GM21619 (cell line): ENCODE data around the gene NR5A1.

Experiments
- ATAC-seq: cut with Tn5 transposase; IDR thresholded peaks from one replicate; pipeline ENCODE4 v1.9.1; 2021; ENCODE audit not compliant: unreplicated experiment

The NR5A1 gene

DNA sequence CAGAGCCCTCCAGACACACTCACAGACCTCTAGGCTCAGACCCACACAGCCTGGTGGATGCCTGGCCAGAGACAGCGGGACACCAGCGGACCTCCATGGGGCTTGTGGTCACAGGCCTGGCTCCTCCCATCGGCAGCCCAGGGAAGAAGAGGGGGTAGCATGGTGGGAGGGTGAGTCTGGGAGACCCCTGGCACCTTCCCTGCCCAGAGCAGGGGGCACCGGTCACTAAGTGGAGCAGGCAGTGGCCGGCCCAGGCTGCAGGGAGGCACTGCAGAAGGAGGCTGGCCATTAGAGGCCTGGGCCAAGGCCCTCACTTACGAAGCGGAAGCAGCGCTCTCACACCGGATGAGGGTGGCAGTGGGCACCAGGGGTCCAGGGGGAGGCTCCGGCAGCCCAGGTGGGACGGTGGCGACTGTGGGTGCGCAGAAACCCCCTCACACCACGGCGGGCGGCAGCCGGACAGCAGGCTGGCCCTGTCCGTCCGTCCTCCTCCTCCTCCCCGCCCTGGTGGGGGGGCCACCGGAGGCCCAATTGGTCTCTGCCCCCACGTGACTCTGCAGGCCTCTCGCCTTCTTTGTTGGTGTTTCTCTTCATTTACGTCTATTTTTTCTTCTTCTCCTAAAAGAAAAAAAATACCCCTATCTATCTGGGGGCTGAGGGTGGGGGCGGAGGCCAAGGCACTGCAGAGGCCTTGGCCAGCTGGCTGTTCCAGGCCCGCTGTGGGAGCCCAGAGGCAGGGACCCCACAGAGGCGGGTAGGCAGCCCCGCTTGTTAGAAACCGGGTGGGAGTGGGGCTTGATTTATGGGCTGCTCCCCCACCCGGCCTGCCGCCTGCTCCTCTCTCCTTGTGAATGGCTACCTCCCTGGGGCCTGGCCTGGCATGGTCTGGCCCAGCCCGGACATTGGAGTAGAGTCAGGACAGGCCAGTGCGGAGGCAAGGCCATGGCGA lies at the start of gene NR5A1:
Gene NR5A1 (minus strand): TSS at position 469 of the 949 bp plus-strand sequence. CDS start 4,004 bp downstream, outside the sequence.
- ATAC-seq = no peak

DNA sequence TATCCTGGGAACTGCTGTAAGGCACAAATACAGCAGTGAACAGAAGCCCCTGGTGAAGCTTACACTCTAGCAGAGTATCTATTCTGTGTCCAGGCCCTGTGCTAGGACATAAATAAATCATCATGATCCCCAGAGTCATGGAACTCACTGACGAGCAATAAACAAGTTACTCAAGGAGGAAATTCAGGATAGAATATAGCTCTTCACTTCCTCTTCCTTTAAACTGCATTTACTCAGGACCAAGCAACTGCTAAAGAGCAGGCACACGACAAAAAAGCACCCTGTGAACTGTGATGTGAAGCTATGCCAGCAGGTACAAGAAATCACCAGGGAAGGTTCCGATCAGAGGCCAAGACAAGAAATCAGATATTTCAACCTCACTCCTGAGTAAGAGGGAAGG lies 47.8 kb upstream of the NR5A1 start:
- ATAC-seq = no peak

DNA sequence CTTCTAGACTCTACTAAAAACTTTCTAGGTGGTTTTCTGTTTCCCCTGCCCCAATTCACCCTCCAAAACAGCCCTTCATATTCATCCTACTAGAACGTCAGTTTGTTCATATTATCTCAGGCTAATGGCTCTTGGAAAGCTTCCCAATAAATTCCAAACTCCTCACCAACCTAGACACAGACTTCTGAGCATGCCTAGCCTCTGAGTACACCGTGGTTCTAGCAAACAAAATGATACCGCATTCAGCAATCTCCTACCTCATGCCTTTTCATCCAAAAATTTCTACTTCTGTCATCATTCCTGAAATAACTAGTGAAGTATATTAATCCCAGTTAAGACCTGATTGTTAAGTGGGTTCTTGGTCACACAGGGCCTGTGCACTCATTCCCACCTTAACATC lies 46.5 kb upstream of the NR5A1 start:
- ATAC-seq = no peak

DNA sequence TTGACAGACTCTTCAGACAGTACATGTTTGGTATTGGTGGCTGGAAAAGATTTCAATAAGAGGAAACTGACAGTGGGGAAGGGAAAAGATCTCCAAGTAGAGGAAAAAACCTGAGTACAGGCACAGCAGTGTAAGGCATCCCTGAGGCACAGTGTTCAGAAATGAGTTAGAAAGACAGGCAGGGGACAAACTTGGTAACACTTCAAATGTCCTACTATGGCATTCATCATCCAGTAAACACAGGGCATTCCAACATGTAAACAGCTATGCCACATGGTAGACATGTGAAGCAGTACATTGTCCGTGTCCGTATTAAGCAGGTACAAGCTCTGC lies 45.0 kb upstream of the NR5A1 start:
- no peak for ATAC-seq

DNA sequence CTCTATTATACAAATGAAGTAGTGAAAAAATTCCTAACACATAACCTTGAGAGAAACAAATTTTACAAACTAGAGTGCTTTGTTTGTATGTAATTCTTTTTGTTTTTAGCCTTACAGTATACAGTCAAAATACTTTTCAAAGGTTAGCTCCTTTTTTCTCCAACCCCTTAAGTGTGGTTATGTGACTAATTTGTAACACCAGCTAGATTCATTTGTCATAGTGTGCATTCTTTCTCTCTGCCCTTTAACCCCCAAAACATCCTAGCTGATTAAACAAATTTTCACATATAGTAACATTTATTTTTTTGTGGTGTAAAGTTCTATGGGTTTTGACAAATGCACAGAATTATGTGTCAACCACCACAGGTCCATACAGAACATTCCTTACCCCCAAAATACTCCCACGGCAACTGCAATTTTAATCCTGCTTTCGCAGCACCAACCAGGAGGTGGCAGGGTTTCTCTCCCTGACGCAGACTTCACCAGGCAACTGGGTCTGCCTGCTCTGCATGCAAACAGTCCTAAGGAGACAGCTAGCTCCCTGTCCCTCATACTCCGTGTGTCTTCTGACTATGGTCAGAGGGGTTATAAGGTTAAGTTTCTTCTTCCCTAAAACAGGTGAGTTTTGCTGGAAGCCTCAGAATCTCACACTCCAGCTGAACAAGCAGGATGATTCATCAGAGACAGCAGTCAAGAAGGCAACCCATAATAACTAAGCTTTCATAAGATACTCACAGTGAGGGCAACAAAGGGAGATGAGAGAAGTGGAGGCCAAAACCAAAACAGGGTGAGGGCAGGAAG lies 44.5 kb upstream of the NR5A1 start:
- ATAC-seq = no peak

DNA sequence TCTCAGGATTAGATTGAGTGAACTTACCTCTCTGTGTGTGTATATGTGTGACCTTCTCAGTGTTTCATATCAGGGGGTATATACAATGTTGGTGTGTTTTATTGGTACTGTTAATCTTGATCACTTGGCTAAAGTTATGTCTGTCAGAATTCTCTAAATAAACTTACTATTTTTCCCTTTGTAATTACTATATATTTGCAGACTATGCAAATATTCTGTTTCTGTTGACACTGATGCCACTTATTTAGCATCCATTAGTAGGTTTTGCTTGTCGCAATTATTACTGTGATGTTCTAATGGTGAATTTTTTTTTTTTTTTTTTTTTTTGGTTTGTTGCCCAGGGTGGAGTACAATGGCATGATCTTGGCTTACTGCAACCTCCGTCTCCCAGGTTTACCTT lies 42.9 kb upstream of the NR5A1 start:
- no peak for ATAC-seq

DNA sequence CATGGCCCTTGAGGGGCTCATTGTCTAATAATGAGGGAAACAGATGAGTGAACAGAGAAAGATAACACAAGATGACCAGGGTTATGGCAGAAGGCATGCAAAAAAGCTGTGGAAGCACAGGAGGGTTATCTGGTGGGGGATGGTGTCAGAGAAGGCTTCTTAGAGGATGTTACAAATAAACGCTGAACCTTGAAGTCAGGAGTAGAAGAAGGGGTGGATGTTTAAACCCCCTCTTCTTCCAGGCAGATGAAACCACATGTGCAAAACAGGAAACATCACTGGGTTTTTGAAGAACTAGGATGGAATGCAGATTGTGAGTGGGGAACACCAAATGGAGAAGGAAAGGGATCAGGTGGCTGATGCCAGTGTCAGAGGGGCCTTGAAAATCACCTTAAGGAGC lies 41.8 kb upstream of the NR5A1 start:
- no peak for ATAC-seq

DNA sequence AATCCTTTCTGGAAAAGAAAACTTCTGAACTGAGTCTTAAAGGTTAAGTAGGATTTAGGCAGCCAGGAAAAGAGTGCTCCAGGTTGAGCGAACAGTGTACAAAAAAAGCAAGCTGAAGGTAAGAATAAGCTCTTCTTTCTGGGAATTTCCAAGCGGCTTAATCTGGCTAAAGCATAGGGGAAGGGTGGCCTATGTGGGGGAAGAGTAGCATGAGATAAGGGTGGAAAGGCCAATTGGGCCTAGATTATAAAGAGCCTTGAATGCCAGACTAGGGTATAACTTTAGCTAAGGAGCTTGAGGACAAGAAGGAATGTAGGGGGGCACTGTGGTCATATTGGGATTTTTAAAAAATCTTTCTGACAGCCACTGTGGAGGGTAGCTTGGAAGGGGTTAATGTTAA lies 37.3 kb upstream of the NR5A1 start:
- ATAC-seq = no peak

DNA sequence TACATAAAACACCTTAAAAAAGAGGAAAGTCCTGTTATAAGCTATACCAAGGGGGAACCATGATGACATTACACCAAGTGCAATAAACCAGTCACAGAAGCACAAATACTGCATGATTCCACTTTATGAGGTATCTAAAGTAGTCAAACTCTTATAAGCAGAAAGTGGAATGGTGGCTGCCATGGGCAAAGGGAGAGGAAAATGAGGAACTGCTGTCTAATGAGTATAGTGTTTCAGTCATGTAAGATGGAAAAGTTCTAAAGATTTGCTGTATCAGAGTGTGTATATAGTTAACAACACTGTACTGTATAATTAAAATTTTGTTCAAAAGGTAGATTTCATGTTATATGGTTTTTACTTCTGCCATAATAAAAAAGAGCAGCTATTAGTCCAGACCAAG lies 34.6 kb upstream of the NR5A1 start:
- ATAC-seq = no peak

DNA sequence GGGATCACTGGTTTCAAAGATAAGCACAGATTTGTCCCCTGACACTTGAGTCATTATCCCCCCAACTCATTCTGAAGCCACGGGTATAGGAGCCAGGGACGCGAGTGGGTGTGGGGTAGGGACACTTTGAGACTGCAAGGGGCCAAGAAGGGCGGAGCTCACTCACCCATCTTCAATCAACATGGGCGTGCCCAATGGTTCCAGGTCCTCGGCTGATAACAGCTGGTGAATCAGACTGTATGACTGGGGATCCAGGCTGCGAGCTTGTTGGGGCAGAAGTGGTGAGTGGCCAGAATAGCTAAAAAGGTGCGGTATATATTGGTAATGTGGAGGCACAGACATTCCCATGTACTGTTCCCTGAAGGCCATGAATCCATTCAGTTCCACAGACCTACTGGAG lies 30.7 kb upstream of the NR5A1 start:
- ATAC-seq = no peak

DNA sequence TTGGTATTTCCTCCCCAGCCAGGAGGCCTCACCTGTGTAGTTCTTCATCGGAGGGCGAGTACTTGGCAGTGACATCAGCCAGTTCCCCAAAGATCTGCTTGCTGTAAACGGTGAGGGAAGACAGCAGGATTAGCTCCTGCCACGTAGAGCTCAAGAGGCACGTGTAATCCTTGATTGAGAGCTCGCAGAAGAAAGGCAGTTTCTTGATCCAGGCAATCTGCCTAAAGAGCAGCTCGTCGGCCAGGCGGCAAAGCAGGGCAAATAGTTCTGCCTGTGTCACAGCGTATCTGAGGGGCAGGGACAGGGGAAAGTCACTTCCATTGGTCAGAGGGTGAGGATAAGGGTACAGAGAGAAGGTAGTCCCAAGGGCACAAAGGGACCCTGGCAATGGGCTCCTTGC lies 28.6 kb upstream of the NR5A1 start:
- no peak for ATAC-seq

DNA sequence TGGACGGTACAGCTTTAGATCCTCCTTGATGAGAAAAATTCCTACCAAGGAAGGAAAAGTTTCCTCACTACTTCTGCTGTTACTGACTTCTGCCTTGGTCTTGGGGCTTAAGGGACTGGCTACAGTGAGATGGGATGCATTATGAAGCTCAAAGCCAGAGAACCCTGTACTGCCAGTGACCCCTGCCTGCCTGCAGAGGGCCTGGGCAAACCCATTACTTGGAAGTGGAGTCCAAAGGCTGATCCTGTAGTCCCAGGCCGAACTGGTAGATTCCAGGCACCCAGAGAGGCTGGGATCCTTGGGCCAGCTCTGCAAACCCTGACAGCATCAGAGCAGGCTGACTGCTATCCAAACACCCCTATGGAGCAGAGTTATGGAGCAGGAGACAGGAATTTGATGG lies 25.7 kb upstream of the NR5A1 start:
- ATAC-seq = no peak

DNA sequence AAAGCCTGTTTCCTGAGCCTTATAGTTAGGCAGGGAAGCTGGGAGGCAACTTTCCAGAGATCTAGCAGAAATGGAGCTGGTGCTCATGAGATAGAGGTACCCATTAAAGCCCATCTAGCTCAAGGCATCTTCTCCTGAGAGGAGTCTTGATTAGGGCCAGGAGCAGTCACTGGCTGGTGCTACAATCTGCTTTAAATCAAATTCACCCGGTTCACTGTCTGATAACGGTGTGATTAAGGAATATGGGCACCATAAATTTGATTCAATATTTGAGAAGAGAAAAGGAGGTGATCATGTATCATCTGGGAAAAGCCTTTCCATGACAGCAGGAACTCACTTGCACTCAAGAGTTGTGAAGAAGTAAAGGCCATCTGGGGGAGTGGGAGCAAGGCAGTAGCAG lies 23.9 kb upstream of the NR5A1 start:
- ATAC-seq = no peak

DNA sequence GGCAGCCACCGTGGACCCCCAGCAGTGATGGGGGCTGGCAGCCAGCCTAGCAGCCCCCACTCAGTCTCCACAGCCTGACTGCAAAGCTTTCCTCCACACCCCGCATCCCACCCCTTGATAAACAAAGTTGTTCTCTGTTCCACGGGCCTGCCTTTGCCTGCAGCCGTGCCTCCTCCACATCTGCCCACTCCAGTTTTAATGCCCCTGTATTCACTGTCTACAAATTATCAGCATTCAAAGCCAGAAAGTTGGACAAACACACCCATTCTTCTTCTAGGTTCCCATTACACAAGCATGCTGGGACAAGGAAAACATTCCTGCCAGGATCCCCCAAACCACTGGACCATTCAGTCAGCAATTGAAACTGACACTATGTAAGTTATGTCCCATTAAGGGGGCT lies 23.0 kb upstream of the NR5A1 start:
- ATAC-seq = no peak

DNA sequence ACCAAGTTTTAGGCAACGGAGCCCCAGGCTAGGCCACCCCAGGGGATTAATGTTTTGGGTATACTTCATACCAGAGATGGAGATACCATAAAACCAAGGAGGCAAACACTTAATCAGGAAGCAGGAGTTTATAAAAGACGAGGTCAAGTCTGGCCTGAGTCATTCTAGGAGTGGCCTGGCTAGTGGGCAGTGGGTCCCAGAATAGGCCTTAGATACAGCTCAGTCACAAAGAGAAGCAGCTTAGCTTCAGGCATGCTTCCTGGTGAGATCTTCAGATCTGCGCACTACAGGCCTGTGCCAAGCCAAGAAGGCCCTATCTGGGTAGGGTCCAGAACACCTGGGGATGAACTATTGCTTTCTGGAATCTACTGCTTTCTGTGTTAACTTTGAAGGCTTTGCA lies 20.6 kb upstream of the NR5A1 start:
- ATAC-seq = no peak

DNA sequence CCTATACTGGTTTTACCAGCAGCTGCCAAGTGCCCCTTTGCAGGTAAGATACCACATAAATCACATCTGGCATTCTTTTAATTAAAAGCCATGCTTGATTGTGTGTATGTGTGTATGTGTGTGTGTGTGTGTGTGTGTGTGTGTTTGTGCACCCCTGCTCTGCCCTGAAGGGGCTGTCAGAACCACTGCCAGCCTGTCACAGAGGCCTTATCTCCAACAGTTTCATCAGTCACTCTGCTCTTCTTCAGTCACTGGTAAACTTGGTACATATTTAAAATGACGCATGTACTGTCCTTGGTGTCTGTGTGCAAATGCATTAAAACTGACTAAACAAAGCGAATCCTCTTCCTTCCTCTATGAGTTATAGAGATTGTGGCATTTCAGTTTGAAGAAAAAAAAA lies 19.0 kb upstream of the NR5A1 start:
- no peak for ATAC-seq

DNA sequence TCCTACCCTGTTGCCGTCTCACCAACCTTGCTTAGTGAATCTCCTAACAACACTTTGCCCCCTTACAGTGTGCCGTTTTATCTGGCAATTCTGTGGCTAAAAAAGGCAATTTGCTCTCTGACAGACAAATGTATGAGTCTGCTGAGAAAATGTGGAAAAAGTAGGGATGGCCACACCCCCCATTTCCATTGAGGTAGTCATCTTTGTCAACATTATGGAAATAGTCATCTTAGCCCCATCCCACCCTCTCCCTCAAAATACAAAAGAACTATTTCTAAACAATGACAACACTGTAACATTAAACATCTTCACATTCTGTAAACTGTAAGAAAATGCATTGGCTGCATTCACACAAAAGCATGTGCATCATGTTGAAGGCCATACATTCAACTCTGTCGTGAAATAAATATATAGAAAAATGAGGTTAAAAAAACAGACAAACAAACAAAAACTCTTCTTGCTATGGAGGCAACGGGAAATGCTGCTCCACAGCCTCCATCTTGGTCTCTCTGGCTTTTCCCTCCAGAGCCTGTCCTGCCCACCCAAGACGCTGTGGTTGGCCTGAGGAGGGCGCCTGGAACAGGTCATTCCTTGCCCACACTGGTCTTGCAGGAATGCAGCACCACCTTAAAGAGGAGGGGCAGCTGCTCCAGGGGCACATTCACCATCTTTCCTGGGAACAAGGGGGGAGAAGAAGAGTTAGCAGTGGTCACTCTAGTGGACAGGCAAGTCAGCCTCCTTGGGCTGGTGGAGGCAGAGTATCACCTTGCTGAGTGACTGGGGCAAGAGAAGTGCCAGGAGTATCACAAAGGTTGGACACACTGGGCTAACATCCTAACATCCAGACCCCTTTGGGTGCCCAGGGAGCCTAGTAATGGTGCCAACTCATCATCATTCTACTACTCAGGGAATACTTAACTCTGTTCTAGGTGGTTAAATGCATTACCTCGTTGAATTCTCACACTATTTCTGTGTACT lies 15.2 kb upstream of the NR5A1 start:
- ATAC-seq = no peak

DNA sequence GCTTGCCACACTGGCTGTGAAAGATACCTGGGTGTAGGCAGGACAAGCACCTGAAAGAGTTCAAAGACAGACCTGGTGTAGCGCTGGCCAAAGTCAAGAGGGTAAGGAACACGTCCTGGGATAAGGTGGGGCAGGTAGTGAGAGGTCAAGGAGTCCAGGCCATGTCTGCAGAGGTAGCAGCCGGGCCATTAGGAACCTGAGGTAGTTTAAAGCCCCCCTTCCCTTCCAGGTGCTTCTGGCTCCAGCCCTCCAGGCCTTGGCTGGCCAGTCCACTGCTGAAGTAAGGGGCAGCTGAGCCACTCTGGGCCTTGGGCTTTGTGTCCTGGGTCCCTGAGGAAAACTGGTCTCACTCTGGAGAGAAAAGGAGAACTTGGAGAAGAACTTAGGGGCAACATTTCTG lies 13.9 kb upstream of the NR5A1 start:
- no peak for ATAC-seq

DNA sequence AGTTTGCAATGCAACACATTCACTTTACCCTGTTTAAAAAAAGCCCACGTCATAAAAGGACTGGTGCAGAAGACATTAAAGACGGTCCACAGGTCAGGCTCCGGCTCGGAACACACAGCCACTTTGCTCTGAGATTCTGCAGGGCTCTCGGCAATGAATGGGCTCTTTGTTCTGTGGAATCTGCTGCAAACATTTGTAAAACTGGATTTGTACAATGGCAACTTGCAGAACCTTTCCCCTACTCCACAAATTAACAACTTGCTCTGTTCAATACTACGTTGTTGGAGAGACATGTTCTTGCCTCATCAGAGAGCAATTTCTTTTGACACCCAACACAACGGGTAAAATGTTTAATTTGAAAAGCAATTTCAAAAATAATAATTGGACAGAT lies 13.0 kb upstream of the NR5A1 start:
- no peak for ATAC-seq

DNA sequence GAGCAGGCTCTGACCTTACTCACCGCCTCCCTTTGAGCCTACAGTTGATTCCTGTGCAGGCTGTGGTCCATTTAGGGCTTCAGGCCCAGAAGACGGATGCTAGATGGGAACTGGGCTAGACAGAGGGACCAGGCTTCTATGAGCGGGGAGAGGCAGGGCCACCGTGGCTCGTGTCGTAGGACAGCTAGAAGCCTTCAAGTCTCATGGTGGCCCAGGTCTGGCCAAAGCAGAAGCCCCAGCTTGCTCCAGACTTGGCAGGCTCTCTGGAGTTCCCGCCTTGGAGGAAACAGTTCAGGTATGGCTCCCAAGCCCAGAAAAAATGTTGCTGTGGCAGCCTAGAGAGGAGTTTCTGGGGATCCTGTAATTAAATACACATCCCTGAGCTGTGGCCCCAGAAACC lies 10.9 kb upstream of the NR5A1 start:
- ATAC-seq = no peak

DNA sequence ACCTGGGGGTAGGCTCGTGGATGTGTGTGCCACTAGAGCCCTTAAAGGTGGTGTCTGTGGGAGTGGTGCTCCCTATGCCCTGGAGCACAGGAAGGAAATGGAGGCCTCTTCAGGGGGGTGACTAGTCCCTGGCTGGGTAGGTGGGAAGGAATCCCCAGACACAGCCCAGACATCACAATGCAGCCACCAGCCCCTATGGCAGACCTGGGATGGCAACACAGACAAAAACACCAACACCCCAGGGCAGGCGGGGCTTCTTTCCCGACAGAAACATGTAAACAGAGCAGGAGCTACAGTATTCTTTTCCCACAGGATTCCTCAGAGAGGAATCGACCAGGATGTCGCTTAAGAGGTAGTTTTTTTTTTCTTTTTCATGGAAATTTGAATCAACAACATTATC lies 10.4 kb upstream of the NR5A1 start:
- ATAC-seq = no peak
